Smooth muscle cell of trachea (primary cell): ENCODE results near the gene ZCCHC10. TPM values are rescaled to one million over a fixed set of nuclear protein-coding genes. Genes with fewer than 3 reads are reported as not detected.

Source experiments
- total RNA-seq: library from RNA; depleted of rRNA; stranded (reverse); fragments of >200 nt; gene quantifications from 2 replicates; pipeline ENCODE4 v1.2.1, GENCODE V29; 2014

ZCCHC10 gene
- 11.9 and 17.0 TPM in 2 replicates for total RNA-seq

DNA sequence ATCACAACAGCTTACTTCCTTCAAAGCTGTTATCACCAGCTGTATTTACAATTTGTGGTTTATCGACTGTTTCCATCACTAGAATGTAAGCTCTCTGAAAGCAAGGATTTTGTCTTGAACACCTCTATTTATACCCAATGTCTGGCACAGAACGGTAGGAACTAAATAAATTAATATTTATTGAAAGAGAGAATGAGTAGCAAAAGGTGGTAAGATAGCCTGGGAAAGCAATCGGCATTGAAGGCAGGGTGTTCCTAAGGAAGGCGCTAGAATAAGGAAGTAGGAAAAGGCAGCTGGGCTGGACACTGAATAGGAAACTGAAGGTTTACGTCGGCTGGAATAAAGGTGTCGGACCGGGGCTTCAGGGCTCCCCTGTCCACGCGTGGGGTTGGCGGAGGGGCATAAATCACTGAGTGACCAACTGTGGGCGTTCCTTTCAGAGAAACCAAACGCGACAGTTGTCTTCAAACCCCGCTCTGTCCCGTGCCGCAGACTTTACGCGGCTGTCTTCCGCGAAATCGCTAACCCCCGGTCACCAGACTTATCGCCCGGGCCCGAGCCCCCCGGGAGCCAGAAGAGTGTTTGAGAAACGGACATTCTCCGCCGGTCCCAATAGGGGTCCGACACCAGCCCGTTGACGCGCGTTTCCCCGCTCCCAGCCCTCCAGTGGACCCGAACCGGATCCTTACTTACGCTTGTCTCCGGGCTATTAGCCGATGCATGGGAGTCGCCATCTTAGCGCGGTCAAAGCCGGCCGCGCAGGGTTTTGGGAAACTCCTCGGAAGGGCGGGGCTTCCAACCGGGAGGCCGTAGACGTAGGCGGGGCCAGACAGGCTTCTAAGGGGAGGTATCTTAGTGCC, at the start of gene ZCCHC10:
Gene ZCCHC10, minus strand, starts transcription at position 746 of the 860 bp plus-strand sequence. Its CDS starts 12 bp downstream, at position 734.

DNA sequence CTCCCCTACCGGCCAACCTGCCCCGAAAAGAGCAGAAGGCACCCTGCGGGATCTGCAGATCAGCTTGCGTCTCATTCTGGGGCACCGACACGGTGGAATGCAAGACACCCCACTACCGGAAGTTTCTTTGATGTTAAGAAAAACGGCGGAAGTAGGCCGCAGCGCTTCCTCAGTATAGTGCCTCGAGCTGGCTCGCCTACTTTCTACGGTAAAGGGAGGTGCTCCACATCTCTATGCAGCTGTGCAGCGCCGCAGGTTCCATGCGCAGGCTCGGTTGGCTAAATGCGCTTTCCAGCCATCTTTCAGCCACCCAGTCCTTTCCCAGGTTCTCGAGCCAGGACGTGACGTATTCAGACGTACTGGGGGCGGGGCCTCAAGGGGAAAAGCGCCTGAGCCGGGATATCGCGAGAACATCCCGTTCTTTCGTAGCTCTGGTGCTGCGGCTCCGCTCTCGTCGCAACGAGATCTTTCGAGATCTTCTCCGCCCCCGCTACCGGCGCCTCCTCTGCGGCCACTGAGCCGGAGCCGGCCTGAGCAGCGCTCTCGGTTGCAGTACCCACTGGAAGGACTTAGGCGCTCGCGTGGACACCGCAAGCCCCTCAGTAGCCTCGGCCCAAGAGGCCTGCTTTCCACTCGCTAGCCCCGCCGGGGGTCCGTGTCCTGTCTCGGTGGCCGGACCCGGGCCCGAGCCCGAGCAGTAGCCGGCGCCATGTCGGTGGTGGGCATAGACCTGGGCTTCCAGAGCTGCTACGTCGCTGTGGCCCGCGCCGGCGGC, 25.4 kb upstream of the ZCCHC10 start, which contains the start of gene HSPA4:
Gene HSPA4, plus strand, starts transcription at position 472 of the 775 bp plus-strand sequence. Its CDS starts 238 bp downstream, at position 710.

DNA sequence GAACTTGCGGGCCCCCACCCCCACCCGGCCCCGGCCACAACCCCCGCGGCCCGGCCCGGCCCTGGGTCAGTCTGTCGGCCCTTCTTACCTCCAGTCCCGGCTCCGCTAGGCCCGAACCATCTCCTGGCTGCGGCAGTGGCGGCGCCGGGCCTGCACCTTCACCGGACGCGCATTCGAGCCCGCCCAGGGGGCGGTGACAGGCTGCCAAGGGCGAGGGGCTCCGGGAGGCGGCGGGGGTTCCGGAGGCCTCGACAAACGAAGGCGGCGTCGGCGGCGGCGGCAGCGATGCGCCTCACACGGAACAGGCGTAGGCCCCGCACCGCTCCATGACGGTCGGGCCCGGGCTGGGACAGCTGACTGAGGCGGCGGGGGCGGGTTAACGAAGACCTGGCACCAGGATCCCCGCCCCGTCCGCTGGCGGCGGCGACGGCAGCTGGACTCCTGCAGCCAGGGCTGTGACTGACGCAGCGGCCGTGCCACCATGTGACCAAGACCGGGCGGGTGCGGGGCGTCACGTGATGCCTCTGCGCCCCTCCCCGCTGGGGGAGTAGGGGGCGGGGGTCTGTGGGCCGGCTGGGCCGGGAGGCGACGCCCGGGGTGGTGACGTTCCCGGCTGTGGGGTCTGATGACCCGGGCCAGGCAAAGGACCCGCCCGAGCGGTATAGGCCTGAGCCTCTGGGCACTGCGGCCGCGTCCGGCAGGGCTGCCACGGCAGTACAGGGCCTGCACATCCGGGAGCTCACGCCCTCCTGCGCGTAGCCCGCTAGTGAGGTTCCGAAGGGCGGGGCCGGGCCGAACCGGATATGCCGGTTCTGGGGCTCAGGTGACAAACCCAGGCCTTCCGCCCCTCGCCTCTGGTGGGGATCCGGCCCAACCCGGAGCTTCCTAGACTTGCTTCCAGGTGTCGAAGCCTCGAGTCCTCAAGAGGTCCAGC, 62.9 kb downstream of the ZCCHC10 start, which contains the start of gene AFF4:
Gene AFF4, minus strand, starts transcription at position 464 of the 934 bp plus-strand sequence. CDS start 26,445 bp downstream, outside the sequence.

Other genes starting within 250 kb of the ZCCHC10 start
- gene SEPTIN8, start 249.3 kb downstream of the ZCCHC10 start, total RNA-seq: 53.4 and 74.6 TPM in 2 replicates
- gene SOWAHA, start 213.2 kb downstream of the ZCCHC10 start, total RNA-seq: 0.15 and 0.17 TPM in 2 replicates
- 8.6 and 9.1 TPM in 2 replicates for gene SHROOM1, start 195.9 kb downstream of the ZCCHC10 start, total RNA-seq
- gene GDF9, start 160.1 kb downstream of the ZCCHC10 start, total RNA-seq: 0.15 and 0.17 TPM in 2 replicates
- gene UQCRQ, start 159.9 kb downstream of the ZCCHC10 start, total RNA-seq: 97.4 and 130 TPM in 2 replicates
- 0.15 and 0.50 TPM in 2 replicates for gene LEAP2, start 152.9 kb downstream of the ZCCHC10 start, total RNA-seq
- 45.8 and 54.0 TPM in 2 replicates for gene AFF4, start 62.9 kb downstream of the ZCCHC10 start, total RNA-seq
- gene HSPA4, start 25.5 kb upstream of the ZCCHC10 start, total RNA-seq: 129 and 165 TPM in 2 replicates